ENCODE data around the gene TNNI3K.

TNNI3K gene

DNA sequence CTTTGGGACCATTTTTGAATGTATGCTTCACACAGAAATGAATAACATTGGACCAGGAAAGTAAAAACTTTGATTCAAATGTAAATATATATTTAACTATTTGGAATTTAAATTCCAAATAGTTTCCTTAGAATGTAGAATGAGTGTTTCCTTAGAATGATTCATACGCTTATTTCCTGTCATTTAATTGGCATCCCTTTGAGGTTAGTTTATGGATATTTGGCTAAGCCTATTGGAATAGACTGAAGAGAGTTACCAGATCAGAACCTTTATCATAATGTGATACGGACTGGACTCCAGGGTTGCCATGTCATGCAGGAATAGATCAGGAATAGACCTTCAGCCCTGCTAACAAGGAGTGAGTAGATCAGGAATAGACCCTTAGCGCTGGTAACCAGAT, 133.1 kb downstream of the TNNI3K start:
- Histone ChIP-seq H3K9me2 (ENCODE audit: low read depth, low read length) (no peaks in the 10 kb centered on the region), H3K9ac (ENCODE audit: low read length) (no peak overlapping the region), H3F3A (ENCODE audit: insufficient read depth, low read length) (no peaks in the 10 kb centered on the region), H3K36me3 (ENCODE audit: insufficient read depth, low read length) (no peaks in the 10 kb centered on the region), H2AFZ (ENCODE audit: low read length) (no peak overlapping the region), H3K4me1 (ENCODE audit: insufficient read depth, low read length, severe bottlenecking) (no peaks in the 10 kb centered on the region), H3K4me3 (ENCODE audit: low read depth, low read length, poor library complexity, severe bottlenecking) (no peak overlapping the region), H3K9me3 (ENCODE audit: low read length) (no peaks in the 10 kb centered on the region), H3K27me3 (ENCODE audit: insufficient read depth, low read length) (no peaks in the 10 kb centered on the region), H3K4me2 (ENCODE audit: low read length) (no peak overlapping the region), H3K79me2 (ENCODE audit: insufficient read depth, low read length) (no peaks in the 10 kb centered on the region), H4K20me1 (ENCODE audit: insufficient read depth, low read length) (no peaks in the 10 kb centered on the region), H3K27ac (ENCODE audit: low read depth, low read length, poor library complexity, severe bottlenecking) (no peak overlapping the region)
- TF ChIP-seq EZH2 (IDR thresholded peaks at IDR 0.05; ENCODE audit: borderline replicate concordance, low read length) = no peak
- no peak for TF ChIP-seq CTCF (IDR thresholded peaks at IDR 0.05; ENCODE audit: low read length)

GRCh38 chr1:74375376-74375775, 140.2 kb downstream of the TNNI3K start:
- Histone ChIP-seq H3K36me3 (ENCODE audit: insufficient read depth, low read length) (no peaks in the 10 kb centered on the region), H4K20me1 (ENCODE audit: insufficient read depth, low read length) (no peaks in the 10 kb centered on the region), H3K4me2 (ENCODE audit: low read length) (no peak overlapping the region), H3K9me2 (ENCODE audit: low read depth, low read length) (no peaks in the 10 kb centered on the region), H3K9me3 (ENCODE audit: low read length) (no peaks in the 10 kb centered on the region), H3K4me1 (ENCODE audit: insufficient read depth, low read length, severe bottlenecking) (no peaks in the 10 kb centered on the region), H2AFZ (ENCODE audit: low read length) (no peak overlapping the region), H3F3A (ENCODE audit: insufficient read depth, low read length) (no peaks in the 10 kb centered on the region), H3K79me2 (ENCODE audit: insufficient read depth, low read length) (no peaks in the 10 kb centered on the region), H3K27ac (ENCODE audit: low read depth, low read length, poor library complexity, severe bottlenecking) (no peak overlapping the region), H3K4me3 (ENCODE audit: low read depth, low read length, poor library complexity, severe bottlenecking) (no peak overlapping the region), H3K27me3 (ENCODE audit: insufficient read depth, low read length) (no peaks in the 10 kb centered on the region), H3K9ac (ENCODE audit: low read length) (no peak overlapping the region)
- TF ChIP-seq EZH2 (IDR thresholded peaks at IDR 0.05; ENCODE audit: borderline replicate concordance, low read length) (no peak), CTCF (IDR thresholded peaks at IDR 0.05; ENCODE audit: low read length) (no peak)

- H3K4me3 ChIP-seq (ENCODE audit: low read depth, low read length, poor library complexity, severe bottlenecking) = no peak overlapping the region
- H3K9ac ChIP-seq (ENCODE audit: low read length) = no peak overlapping the region
- no peaks in the 10 kb centered on the region for H4K20me1 ChIP-seq (ENCODE audit: insufficient read depth, low read length)
- no peaks in the 10 kb centered on the region for H3K36me3 ChIP-seq (ENCODE audit: insufficient read depth, low read length)
- no peaks in the 10 kb centered on the region for H3K79me2 ChIP-seq (ENCODE audit: insufficient read depth, low read length)
- no peak overlapping the region for H3K4me2 ChIP-seq (ENCODE audit: low read length)
- no peaks in the 10 kb centered on the region for H3K9me2 ChIP-seq (ENCODE audit: low read depth, low read length)
- H3K9me3 ChIP-seq (ENCODE audit: low read length) = no peaks in the 10 kb centered on the region
- no peaks in the 10 kb centered on the region for H3K27me3 ChIP-seq (ENCODE audit: insufficient read depth, low read length)
- H3F3A ChIP-seq (ENCODE audit: insufficient read depth, low read length) = no peaks in the 10 kb centered on the region
- no peaks in the 10 kb centered on the region for H3K4me1 ChIP-seq (ENCODE audit: insufficient read depth, low read length, severe bottlenecking)
- H2AFZ ChIP-seq (ENCODE audit: low read length) = no peak overlapping the region
- no peak overlapping the region for H3K27ac ChIP-seq (ENCODE audit: low read depth, low read length, poor library complexity, severe bottlenecking)
- no peak for TF ChIP-seq EZH2 (IDR thresholded peaks at IDR 0.05; ENCODE audit: borderline replicate concordance, low read length)
- no peak for TF ChIP-seq CTCF (IDR thresholded peaks at IDR 0.05; ENCODE audit: low read length)
Observed at GRCh38 chr1:74380252-74380651, 145.1 kb downstream of the TNNI3K start.

All from OCI-LY1 (cell line).